D341Med (cell line): ENCODE results near the gene RNU6-9.
A peak's percentile ranks its signal among the peaks of the same experiment; 100 is the strongest.
"Not testable (repeated sequence)": the region's sequence is repeated elsewhere in the genome, so short reads cannot be mapped to it uniquely, and the experiment has no call there.

Experiments used
- DNase-seq: peaks from one replicate; pipeline ENCODE4 v3.0.0; 2012; ENCODE audit warnings: low spot score

Gene RNU6-9

GRCh38 chr19:861756-862580 lies 31.3 kb upstream of the RNU6-9 start:
- peak; percentile 82 for DNase-seq

GRCh38 chr19:862581-863314 lies 30.5 kb upstream of the RNU6-9 start:
- no peak for DNase-seq

- DNase-seq: no peak
Observed at GRCh38 chr19:863315-863620, 30.0 kb upstream of the RNU6-9 start.

GRCh38 chr19:866769-867300 lies 26.4 kb upstream of the RNU6-9 start:
- DNase-seq: no peak

GRCh38 chr19:867301-867793 lies 25.9 kb upstream of the RNU6-9 start:
- DNase-seq: no peak

GRCh38 chr19:867855-868457 lies 25.3 kb upstream of the RNU6-9 start:
- no peak for DNase-seq

- no peak for DNase-seq
Observed at GRCh38 chr19:868458-869244, 24.6 kb upstream of the RNU6-9 start.

- no peak for DNase-seq
Observed at GRCh38 chr19:869245-870177, 23.8 kb upstream of the RNU6-9 start.

- DNase-seq: no peak
Observed at GRCh38 chr19:870314-870713, 23.0 kb upstream of the RNU6-9 start.

GRCh38 chr19:870963-871401 lies 22.3 kb upstream of the RNU6-9 start:
- peak; percentile 87 for DNase-seq

GRCh38 chr19:871446-872265 lies 21.6 kb upstream of the RNU6-9 start:
- DNase-seq: peak; percentile 65

GRCh38 chr19:872266-872951 lies 20.9 kb upstream of the RNU6-9 start:
- no peak for DNase-seq

- peak; percentile 61 for DNase-seq
Observed at GRCh38 chr19:873084-873483, 20.2 kb upstream of the RNU6-9 start.

- DNase-seq: no peak
Observed at GRCh38 chr19:873561-874041, 19.7 kb upstream of the RNU6-9 start.

GRCh38 chr19:875265-875879 lies 17.9 kb upstream of the RNU6-9 start:
- no peak for DNase-seq

GRCh38 chr19:876089-876488 lies 17.2 kb upstream of the RNU6-9 start:
- no peak for DNase-seq

- no peak for DNase-seq
Observed at GRCh38 chr19:876780-877314, 16.4 kb upstream of the RNU6-9 start.

GRCh38 chr19:877992-878660 lies 15.2 kb upstream of the RNU6-9 start:
- not testable (repeated sequence) for DNase-seq
